Endothelial cell of umbilical vein (primary cell): ENCODE results near the gene C1QTNF8. TPM values are rescaled to one million over a fixed set of nuclear protein-coding genes. Genes with fewer than 3 reads are reported as not detected.
A peak's percentile ranks its signal among the peaks of the same experiment; 100 is the strongest.
"Not testable (repeated sequence)": the region's sequence is repeated elsewhere in the genome, so short reads cannot be mapped to it uniquely, and the experiment has no call there.

ENCODE experiments used
- BruUV-seq: library from RNA; stranded (reverse); fragments of 400-500 nt; replicated peaks from 2 replicates; lab custom pipeline; 2021; lab: Mats Ljungman, UMichigan
- CTCF ChIA-PET: fragments of 300-600, 350-600 bp; sonication (Branson Sonifier 250); formaldehyde crosslinking; loops from one replicate; lab custom pipeline; 2021; ENCODE audit warnings: antibody characterized with exemption, inconsistent platforms; lab: Charles Lee
- POLR2A ChIA-PET: fragments of 300-600, 350-600 bp; sonication (Branson Sonifier 250); formaldehyde crosslinking; loops from one replicate; lab custom pipeline; 2021; ENCODE audit warnings: antibody characterized with exemption, inconsistent platforms; lab: Charles Lee
- DNase-seq: peaks from one replicate; pipeline ENCODE4 v3.0.0-alpha.2; 2011; ENCODE audit warnings: low read depth, low spot score
- FAIRE-seq: peaks from 2 replicates; lab custom pipeline; 2011; peaks lifted over from hg19 to GRCh38; lab: Jason Lieb, UNC
- H2AFZ ChIP-seq: 2 replicates; pipeline ENCODE4 v1.6.0; 2012; ENCODE audit warnings: low read depth, low read length, control low read depth, inconsistent platforms
- H3K27ac ChIP-seq: 2 replicates; pipeline ENCODE4 v1.5.1; 2011; ENCODE audit warnings: low read depth, mild to moderate bottlenecking, control low read depth, low read length, moderate library complexity; ENCODE audit not compliant: insufficient read depth
- H3K27me3 ChIP-seq, 2 experiments: 2 replicates each; pipeline versions ENCODE4 v1.6.0 to v1.6.1; 2011; ENCODE audit warnings: low read length in 2 of 2, mixed read lengths in 1 of 2; ENCODE audit not compliant: control insufficient read depth in 2 of 2, insufficient read depth in 2 of 2
- H3K36me3 ChIP-seq, 2 experiments: 2 replicates in 1 of 2; 3 replicates in 1 of 2; pipeline ENCODE4 v1.5.1; 2011; ENCODE audit warnings: low read length in 2 of 2, mild to moderate bottlenecking in 1 of 2, moderate library complexity in 1 of 2; ENCODE audit not compliant: control insufficient read depth in 2 of 2, insufficient read depth in 2 of 2; ENCODE audit errors: extremely low read depth in 1 of 2
- H3K4me1 ChIP-seq: 3 replicates; pipeline ENCODE4 v1.5.1; 2011; ENCODE audit warnings: mild to moderate bottlenecking, low read length; ENCODE audit not compliant: control insufficient read depth, insufficient read depth; ENCODE audit errors: extremely low read depth
- H3K4me2 ChIP-seq: 2 replicates; pipeline ENCODE4 v1.6.1; 2011; ENCODE audit warnings: low read length, control low read depth, mixed read lengths; ENCODE audit not compliant: insufficient read depth
- H3K4me3 ChIP-seq, 3 experiments: fragments of 200-600 bp in 1 of 3; sonication (generic), shearing (Covaris generic) in 1 of 3; replicated peaks in 1 of 3; 2 replicates each; pipeline ENCODE4 v1.5.1; 2011 to 2016; ENCODE audit warnings: control low read depth in 3 of 3, low read length in 3 of 3, mild to moderate bottlenecking in 2 of 3, inconsistent platforms in 1 of 3, low read depth in 1 of 3, moderate library complexity in 1 of 3; ENCODE audit not compliant: insufficient read depth in 1 of 3
- H3K79me2 ChIP-seq: 2 replicates; pipeline ENCODE4 v1.6.0; 2012; ENCODE audit warnings: low read length, inconsistent platforms; ENCODE audit not compliant: control insufficient read depth, insufficient read depth
- H3K9ac ChIP-seq: replicated peaks from 2 replicates; pipeline ENCODE3; 2011; ENCODE audit warnings: low read length, control low read depth; ENCODE audit not compliant: insufficient read depth; ENCODE audit errors: extremely low read depth
- H3K9me1 ChIP-seq: replicated peaks from 3 replicates; pipeline ENCODE4 v1.6.0; 2011; ENCODE audit warnings: mild to moderate bottlenecking, low read length; ENCODE audit not compliant: control insufficient read depth, insufficient read depth; ENCODE audit errors: extremely low read depth
- H3K9me3 ChIP-seq: replicated peaks from 2 replicates; pipeline ENCODE4 v1.5.1; 2012; ENCODE audit warnings: low read length, inconsistent platforms; ENCODE audit not compliant: control insufficient read depth, insufficient read depth
- H4K20me1 ChIP-seq: replicated peaks from 2 replicates; pipeline ENCODE3; 2011; ENCODE audit warnings: mild to moderate bottlenecking, low read length; ENCODE audit not compliant: control insufficient read depth, insufficient read depth; ENCODE audit errors: extremely low read depth
- EZH2 ChIP-seq: IDR thresholded peaks from 2 replicates; pipeline ENCODE4 v1.6.1; 2012; ENCODE audit warnings: borderline replicate concordance, low read depth, mild to moderate bottlenecking, moderate library complexity, low read length, inconsistent platforms; ENCODE audit not compliant: severe bottlenecking
- FOS ChIP-seq: IDR thresholded peaks from 2 replicates; pipeline ENCODE4 v1.6.1; 2011; ENCODE audit warnings: mild to moderate bottlenecking, low read length, moderate library complexity, borderline replicate concordance; ENCODE audit not compliant: insufficient read depth
- GATA2 ChIP-seq: IDR thresholded peaks from 2 replicates; pipeline ENCODE4 v1.7.0; 2011; ENCODE audit warnings: low read depth, mild to moderate bottlenecking, moderate library complexity, mixed read lengths, low read length; ENCODE audit not compliant: insufficient read length, insufficient read depth
- JUN ChIP-seq: IDR thresholded peaks from 2 replicates; pipeline ENCODE4 v1.6.1; 2011; ENCODE audit warnings: borderline replicate concordance, low read depth; ENCODE audit not compliant: insufficient read length, insufficient read depth
- MYC ChIP-seq: IDR thresholded peaks from one replicate; pipeline ENCODE4 v1.6.1; 2011; ENCODE audit warnings: mild to moderate bottlenecking, low read depth, low read length
- POLR2A ChIP-seq: IDR thresholded peaks from 2 replicates; pipeline ENCODE4 v1.6.1; 2012; ENCODE audit warnings: low read depth, mild to moderate bottlenecking, control low read depth, low read length
- POLR2AphosphoS5 ChIP-seq: IDR thresholded peaks from 2 replicates; pipeline ENCODE4 v1.6.1; 2012; ENCODE audit warnings: low read depth, mild to moderate bottlenecking, control low read depth, low read length, moderate library complexity; ENCODE audit not compliant: insufficient read depth
- dilution Hi-C: fragments of 300-500 bp; cut with MboI; formaldehyde crosslinking; loops from one replicate; pipeline ENCODE4 v1.15.0; 2019; ENCODE audit warnings: low sequenced_read_pairs; ENCODE audit not compliant: extremely low pct_ligation_motif_present
- intact Hi-C: fragments of 100-400 bp; cut with micrococcal nuclease; formaldehyde crosslinking; loops from one replicate; pipeline ENCODE4 v1.10.0; 2022
- polyA plus RNA-seq, 4 experiments: library from polyadenylated mRNA; depleted of rRNA in 3 of 4; stranded (reverse) in 3 of 4; unstranded in 1 of 4; fragments of >200 nt; gene quantifications; 2 replicates each; pipeline versions ENCODE4 v1.2.1 to v1.2.3, GENCODE V29; 2011 to 2012; ENCODE audit warnings: missing spikeins in 1 of 4
- total RNA-seq: library from RNA; stranded (reverse); gene quantifications from 2 replicates; pipeline ENCODE4 v1.2.3, GENCODE V29; 2021
- TF ChIP-seq, protein P1 (sequence below), 2 donors: IDR thresholded peaks; 1 replicate in 1 of 2; 2 replicates in 1 of 2; pipeline ENCODE4 v1.5.1; 2011; ENCODE audit warnings: low read length in 2 of 2, mild to moderate bottlenecking in 2 of 2, moderate library complexity in 2 of 2, control low read depth in 1 of 2, inconsistent platforms in 1 of 2, low read depth in 1 of 2; ENCODE audit not compliant: insufficient read depth in 1 of 2; ENCODE audit errors: extremely low read depth in 1 of 2
- TF ChIP-seq, protein P2 (sequence below): IDR thresholded peaks from 2 replicates; pipeline ENCODE4 v1.6.1; 2011; ENCODE audit not compliant: insufficient read depth, insufficient read length

The C1QTNF8 gene
- total and polyA plus RNA-seq, 2 donors (not counting 3 experiments of a cell fraction or from before 2014, with no cell fraction given) = not detected

DNA sequence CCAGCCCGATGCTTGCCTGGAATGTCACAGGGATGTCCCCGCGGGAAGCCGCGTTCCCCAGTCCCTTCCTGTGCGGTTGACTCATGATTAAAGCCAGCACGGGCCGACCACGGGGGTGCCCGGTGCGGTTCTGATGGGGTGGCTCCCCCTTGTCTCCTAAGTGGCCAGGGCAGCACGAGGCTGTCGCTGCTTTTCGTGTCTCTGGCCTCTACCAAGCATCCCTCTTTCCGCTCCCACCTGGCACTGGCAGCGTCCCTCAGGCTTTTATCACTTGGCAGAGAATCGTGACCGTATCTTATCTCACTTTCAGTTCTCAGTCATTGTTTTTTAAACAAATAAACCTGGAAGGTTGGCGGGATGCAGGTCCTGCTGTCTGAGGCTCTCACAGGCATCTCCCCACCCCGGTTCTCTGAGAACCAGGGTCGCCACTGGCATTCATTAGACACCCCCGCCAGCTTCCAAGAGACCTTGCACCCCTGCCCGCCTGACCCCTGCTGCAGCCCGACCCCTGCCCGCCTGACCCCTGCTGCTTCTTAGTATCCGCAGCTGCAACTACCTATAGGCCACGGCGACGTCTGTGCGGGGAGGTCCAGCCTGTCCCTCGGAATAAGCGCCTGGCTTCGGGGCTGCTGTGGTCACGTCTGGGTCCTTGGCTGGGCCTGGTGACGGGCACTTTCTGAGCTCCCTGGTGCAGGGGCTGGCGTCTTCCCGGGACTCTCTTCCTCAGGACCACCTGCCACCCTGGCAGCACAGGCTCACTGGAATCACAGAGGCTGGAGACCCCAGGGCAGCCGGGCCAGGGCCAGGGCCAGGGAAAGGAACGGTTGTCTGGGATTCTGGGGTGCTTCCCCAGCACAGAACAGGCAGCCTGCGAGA lies 7.5 kb downstream of the C1QTNF8 start:
- no peak overlapping the region for H2AFZ ChIP-seq
- DNase-seq = no peak
- H3K9ac ChIP-seq = no peak overlapping the region
- no peaks in the 10 kb centered on the region for H3K36me3 ChIP-seq
- no peaks in the 10 kb centered on the region for H3K9me1 ChIP-seq
- H3K4me2 ChIP-seq = peak overlapping the region; percentile 7
- no peaks in the 10 kb centered on the region for H3K9me3 ChIP-seq
- peaks cover 14% of the 10 kb centered on the region for H3K4me1 ChIP-seq
- no TSS peak for BruUV-seq
- ChIA-PET POLR2A (no interaction called here), CTCF (interaction anchor here (1.2 to 1.5 kb wide), 2 partner anchors 10 to 14 kb away, joined by 3 to 4 read pairs; no protein-coding TSS in a partner anchor)
- TF ChIP-seq FOS (no peak), EZH2 (no peak), JUN (no peak), POLR2A (no peak), GATA2 (no peak), POLR2AphosphoS5 (no peak), MYC (no peak)
- TF ChIP-seq, protein P1, sequence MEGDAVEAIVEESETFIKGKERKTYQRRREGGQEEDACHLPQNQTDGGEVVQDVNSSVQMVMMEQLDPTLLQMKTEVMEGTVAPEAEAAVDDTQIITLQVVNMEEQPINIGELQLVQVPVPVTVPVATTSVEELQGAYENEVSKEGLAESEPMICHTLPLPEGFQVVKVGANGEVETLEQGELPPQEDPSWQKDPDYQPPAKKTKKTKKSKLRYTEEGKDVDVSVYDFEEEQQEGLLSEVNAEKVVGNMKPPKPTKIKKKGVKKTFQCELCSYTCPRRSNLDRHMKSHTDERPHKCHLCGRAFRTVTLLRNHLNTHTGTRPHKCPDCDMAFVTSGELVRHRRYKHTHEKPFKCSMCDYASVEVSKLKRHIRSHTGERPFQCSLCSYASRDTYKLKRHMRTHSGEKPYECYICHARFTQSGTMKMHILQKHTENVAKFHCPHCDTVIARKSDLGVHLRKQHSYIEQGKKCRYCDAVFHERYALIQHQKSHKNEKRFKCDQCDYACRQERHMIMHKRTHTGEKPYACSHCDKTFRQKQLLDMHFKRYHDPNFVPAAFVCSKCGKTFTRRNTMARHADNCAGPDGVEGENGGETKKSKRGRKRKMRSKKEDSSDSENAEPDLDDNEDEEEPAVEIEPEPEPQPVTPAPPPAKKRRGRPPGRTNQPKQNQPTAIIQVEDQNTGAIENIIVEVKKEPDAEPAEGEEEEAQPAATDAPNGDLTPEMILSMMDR (IDR thresholded peaks at IDR 0.05; ENCODE audit: extremely low read depth in 1 of 2, insufficient read depth in 1 of 2, low read depth in 1 of 2, low read length in 2 of 2) = no peak
- TF ChIP-seq, protein P2, sequence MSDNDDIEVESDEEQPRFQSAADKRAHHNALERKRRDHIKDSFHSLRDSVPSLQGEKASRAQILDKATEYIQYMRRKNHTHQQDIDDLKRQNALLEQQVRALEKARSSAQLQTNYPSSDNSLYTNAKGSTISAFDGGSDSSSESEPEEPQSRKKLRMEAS = no peak
- H3K27ac ChIP-seq = no peak overlapping the region
- no peaks in the 10 kb centered on the region for H3K27me3 ChIP-seq
- no peaks in the 10 kb centered on the region for H4K20me1 ChIP-seq
- no peak overlapping the region for H3K4me3 ChIP-seq
- intact Hi-C loops = no loop called here
- FAIRE-seq = peak; percentile 74
- H3K79me2 ChIP-seq = no peaks in the 10 kb centered on the region
- dilution Hi-C loops = no loop called here

DNA sequence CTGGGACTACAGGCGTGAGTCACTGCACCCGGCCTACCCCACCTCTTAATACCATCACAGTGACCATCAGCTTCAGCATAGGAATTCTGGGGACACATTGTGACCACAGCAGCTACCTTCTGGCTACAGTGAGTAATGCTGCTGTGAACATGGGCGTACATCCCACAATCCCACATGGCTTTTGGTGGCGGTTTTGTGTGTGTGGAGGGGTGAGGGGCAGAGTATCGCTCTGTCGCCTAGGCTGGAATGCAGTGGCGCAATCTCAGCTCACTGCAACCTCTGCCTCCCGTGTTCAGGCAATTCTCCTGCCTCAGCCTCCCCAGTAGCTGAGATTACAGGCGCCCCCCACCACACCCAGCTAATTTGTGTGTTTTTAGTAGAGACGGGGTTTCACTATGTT lies 9.6 kb downstream of the C1QTNF8 start:
- H3K4me2 ChIP-seq, BruUV-seq, FAIRE-seq, H3K27me3 ChIP-seq, H3K27ac ChIP-seq, H4K20me1 ChIP-seq, H3K36me3 ChIP-seq, DNase-seq, H3K9me1 ChIP-seq, H2AFZ ChIP-seq, dilution Hi-C loops, H3K79me2 ChIP-seq, H3K9ac ChIP-seq, H3K9me3 ChIP-seq, intact Hi-C loops, H3K4me3 ChIP-seq, POLR2A ChIA-PET: not testable (repeated sequence)
- CTCF ChIA-PET = interaction anchor here (2.3 kb wide), 1 partner anchor 29 kb away, joined by 6 read pairs; no protein-coding TSS in a partner anchor
- peaks cover 30% of the 10 kb centered on the region for H3K4me1 ChIP-seq
